ENCODE results near the gene VPS13D.

Gene VPS13D

GRCh38 chr1:12553963-12554362, 324.1 kb downstream of the VPS13D start:
- DNase-seq (ENCODE audit: low spot score): no peak

DNA sequence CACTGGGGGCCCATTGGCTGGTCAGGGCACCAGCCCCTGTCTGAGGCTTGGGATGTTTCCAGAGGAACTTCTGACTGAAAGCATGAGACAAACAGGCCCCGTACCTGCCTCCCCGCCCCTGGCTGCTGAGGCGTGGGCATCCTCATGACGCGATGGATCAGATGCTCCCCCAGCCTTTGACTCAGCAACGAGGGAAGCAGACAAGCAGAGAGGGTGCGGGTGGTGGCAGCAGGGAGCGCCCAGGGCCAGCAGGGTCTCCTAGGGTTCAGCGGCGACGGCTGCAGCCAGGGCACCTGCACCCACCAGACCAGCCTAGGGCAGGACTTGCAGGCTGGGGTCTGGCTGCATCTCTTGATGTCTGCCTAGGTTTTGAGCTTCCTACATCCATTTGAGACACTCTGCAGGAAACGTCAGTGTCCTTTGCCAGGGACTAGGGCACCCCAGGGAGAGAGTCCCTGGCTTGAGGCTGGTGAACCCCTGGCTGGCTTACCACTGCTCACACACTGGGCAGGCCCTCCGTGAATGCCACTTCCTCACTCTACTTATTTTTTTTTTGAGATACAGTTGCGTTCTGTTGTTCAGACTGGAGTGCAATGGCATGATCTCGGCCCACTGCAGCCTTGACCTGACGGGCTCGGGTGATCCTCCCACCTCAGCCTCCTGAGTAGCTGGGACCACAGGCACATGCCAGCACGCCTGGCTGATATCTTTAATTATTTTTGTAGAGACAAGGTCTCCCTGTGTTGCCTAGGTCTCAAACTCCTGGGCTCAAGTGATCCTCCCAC, 324.9 kb downstream of the VPS13D start:
- peak; percentile 27 for DNase-seq (ENCODE audit: low spot score)

- peak; percentile 19 for DNase-seq (ENCODE audit: low spot score)
These were observed 325.9 kb downstream of the VPS13D start for GRCh38 chr1:12555411-12556367.

DNA sequence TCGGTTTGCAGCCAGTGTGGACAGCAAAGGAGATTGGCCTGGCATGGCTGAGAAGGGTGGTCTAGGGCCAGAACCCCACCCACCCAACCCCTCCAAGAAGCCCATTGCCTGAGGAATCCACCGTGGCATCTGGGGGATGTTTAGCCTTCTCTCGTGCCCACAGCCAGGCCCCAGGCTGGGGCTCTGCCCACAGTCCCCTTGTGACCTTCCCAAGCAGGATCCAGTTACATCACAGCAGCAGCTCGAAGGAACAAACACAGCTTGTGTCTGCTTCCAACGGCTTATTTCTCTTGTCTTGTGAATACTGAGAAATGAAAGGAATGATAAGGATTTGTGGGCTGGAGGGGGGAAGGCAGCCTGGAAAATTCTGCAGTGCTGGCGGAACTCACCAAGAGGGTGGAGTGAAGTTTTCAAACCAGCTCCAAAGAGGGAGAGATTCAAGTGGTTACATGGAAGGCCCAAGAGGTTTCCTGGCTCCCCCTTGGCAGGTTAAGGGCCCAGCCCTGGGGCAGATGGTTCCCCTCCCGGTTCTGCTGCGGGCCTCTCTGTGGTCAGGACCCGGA, 326.6 kb downstream of the VPS13D start:
- peak; percentile 25 for DNase-seq (ENCODE audit: low spot score)

DNA sequence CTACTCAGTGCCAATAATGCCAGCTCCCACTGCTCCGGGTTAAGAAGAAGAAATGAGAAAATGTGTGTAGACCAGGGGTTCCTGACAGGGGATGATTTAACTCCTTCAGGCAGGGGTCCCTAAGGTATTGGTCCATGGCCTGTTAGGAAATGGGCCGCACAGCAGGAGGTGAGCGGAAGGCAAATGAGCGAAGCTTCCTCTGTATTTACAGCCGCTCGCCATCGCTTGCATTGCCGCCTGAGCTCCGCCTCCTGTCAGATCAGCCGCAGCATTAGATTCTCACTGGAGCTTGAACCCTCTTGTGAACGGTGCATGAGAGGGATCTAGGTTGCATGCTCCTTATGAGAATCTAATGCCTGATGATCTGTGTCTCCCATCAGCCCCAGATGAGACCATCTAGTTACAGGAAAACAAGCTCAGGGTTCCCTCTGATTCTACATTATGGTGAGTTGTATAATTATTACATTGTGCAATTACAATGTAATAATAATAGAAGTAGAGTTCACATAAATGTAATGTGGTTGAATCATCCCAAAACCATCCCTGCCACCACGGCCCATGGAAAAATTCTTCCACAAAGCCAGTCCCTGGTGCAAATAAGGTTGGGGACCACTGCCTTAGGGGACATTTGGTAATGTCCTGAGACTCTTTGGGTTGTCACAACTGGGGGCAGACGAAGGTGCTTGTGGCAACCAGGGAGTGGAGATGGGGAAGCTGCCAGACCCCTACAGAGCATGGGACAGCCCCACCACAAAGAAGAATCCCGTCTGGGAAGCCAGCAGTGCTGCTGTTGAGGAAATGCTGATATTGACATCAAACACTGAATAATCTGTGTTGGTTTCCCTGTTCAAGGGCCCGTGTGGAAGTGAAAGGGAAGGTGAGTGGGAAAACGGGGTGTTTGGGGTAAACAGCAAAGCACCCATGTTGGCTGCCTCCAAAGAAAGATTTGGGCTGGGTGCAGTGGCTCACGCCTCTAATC, 327.4 kb downstream of the VPS13D start:
- no peak for DNase-seq (ENCODE audit: low spot score)

DNA sequence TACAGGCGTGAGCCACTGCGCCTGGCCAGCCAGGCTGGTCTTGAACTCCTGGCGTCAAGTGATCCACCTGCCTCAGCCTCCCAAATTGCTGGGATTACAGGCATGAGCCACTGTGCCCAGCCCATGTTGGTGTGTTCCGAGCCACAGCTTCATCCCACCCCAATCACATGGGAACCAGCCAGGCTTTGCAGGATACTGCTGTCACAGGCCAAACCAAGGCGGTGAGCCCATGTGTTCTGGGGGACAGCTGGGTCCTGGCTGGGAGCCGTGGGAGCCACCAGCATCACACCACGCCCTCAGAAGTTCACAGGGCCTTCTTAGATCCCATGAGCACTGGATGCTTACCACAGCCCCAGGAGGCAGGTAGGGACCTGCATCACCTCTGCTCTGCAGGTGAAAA, 331.3 kb downstream of the VPS13D start:
- DNase-seq (ENCODE audit: low spot score): no peak
